SHP77 treated with DMSO at 0.1 percent for 48 hours (cell line): ENCODE measurements around the gene BHLHA15.

ENCODE experiments used
- DNase-seq: peaks from one replicate; lab custom pipeline; 2025; lab: John Stamatoyannopoulos, UW

Gene BHLHA15

DNA sequence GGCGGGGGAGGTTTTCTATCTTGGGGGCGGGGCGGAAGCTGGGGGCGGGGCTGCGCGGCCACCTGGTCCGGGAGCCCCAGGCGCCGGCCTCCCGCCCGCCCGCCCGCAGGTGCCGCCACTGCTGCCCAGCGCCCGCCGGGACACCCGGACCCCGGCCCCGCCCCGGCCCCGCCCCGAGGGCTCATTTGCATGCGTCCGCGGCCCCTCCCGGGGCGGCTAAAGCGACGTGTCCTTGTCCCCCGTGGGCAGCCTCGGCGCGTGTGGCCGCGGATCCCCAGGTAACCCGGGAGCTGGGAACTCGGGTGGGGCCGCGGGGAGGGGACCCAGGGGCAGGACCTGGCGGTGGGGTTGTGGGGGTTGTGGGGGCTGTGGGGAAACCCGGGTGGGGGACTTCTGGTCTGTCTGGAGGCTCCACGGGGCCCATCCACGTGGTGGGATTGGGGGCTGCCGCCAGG, at the start of gene BHLHA15:
BHLHA15 (plus strand) TSS at position 219 of the 455 bp plus-strand sequence. CDS start 871 bp downstream, outside the sequence.
- no peak for DNase-seq

- DNase-seq, result no peak
Measured at GRCh38 chr7:98162758-98163157, 48.5 kb upstream of the BHLHA15 start.

DNA sequence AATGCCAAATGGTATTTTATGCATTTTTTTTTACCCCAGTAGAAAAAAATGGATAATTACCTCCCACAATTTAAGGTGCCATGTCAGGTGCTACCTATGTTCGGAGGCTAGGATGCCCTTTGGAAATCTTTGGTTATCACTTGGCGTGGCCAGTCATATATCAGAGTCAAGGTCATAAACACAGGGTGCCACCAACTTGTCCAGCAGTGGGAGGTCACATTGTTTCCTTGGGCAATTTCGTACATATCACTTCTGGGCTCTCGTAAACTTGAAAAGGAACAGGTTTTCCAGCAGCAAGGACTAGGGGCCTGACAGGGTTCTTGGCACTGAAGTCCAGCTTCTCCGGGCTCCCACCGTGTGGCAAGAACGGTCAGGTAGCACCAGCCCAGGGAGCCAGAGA, 48.0 kb upstream of the BHLHA15 start:
- no peak for DNase-seq

GRCh38 chr7:98163704-98164494, 47.3 kb upstream of the BHLHA15 start:
- no peak for DNase-seq

GRCh38 chr7:98165827-98166667, 45.2 kb upstream of the BHLHA15 start:
- no peak for DNase-seq

DNA sequence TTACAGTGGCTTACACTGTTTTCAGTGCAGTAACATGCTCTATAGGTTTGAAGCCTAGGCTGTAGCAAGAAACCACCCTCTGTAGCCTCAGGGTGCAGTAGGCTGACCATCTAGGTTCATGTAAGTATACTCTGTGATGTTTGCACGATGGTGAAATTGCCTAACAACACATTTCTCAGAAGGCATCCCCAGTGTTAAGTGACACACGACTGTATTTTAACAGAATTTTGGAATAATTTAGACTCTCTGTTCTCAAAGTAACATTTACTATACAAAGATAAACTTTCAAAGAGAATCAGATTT, 44.6 kb upstream of the BHLHA15 start:
- DNase-seq, result no peak

DNA sequence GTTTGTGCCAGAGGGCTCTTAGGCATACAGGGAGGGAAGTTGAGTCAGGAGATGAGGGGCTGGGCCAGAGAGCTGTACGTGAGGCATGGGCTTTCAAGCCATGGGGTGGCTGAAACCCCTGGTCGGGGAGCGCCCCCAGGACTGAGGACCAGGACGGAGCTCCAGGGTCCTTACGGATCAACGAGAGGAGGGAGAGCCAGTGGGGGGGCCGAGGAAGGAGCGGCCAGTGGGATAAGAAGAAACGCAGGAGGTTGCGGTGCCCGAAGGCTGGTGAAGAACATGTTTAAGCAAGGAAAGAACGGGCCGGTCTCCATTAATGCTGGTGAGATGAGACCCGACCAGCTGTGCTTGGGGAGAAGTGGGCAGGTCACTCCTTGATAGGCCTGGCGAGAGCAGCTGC, 43.6 kb upstream of the BHLHA15 start:
- no peak for DNase-seq

DNA sequence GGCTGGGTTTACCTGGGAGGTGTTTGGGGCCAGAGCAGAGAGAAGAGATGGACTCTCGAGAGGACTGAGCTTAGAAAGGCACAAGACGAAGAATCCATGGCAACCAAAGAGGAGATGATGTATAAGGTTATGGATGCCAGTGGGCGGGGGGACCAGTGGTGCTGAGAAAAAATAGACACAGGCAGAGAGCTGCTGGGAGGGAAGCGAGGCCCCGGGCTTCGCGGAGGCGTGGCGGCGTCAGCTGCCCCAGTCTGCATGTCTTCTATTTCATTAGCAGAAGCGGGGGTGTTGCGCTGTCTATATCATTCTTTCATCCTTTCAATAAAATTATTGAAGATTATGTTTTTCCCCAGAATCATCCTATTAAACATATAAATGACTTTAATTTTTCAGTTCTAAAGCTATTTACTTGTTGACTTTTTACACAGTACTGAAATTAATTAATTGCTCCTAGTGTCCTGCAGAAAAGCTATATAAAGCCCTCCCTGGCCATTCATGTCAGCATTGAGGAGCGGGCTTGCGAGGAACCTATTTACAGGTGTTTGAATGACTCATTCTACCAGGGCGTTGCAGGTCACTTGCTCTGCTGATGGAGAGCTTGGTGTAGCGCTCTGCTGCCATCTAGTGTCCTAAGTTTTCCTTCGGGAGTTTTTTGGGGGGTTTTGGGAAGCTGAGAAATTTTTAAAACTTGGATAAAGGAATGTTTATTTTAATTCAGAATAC, 42.9 kb upstream of the BHLHA15 start:
- peak; percentile 45 for DNase-seq

DNA sequence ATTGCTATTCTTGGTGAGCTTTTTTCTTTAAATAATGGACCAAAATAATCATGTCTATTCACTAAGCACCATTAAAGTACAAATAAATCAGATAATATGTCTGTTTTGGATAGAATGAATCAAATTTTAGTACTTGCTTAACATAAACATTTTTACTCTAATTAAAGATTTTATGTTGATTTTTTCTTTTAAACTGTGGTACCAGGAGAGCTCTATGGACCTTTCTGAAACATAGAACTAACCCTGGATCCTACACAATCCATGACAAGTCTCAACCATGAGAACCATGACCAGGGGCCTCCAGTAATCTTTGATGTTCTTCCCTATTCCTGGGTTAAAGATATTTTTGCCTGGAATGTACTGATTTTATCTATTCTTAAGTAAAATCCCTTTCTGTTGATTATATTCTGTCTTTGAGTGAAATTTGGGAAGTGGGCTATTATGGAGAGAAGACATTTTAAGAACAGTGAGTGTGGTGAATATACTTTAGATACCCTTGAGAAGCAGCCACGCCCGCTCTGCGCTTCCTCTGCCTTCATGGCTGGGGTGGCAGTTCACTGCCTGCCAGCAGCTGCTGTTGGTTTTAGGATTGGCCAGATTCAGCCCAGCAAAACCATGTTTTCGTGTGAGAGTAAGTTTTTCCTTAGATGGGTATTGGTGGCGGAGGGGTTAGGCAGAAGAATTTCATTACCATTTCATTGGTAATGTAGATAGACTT, 42.2 kb upstream of the BHLHA15 start:
- no peak for DNase-seq

GRCh38 chr7:98170966-98171365, 40.3 kb upstream of the BHLHA15 start:
- no peak for DNase-seq

DNA sequence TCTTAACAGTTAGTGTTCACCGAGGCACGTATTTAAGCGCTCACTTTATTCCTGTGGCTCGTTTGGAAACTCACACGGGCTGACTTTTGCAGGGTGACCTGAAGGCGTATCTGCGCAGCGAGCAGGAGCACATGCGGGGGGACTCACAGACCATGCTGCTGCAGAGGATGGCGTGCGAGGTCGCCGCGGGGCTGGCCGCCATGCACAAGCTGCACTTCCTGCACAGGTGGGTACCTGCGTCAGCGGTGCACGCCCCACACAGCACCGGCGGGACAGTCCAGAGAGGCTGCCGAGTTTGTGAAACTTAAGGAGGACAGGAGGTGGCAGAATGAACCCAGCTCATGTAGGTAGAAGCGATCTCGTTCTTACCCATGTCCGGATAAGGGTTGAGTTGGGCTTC, 39.8 kb upstream of the BHLHA15 start:
- no peak for DNase-seq

GRCh38 chr7:98174334-98175259, 36.6 kb upstream of the BHLHA15 start:
- DNase-seq, result peak; percentile 54

DNA sequence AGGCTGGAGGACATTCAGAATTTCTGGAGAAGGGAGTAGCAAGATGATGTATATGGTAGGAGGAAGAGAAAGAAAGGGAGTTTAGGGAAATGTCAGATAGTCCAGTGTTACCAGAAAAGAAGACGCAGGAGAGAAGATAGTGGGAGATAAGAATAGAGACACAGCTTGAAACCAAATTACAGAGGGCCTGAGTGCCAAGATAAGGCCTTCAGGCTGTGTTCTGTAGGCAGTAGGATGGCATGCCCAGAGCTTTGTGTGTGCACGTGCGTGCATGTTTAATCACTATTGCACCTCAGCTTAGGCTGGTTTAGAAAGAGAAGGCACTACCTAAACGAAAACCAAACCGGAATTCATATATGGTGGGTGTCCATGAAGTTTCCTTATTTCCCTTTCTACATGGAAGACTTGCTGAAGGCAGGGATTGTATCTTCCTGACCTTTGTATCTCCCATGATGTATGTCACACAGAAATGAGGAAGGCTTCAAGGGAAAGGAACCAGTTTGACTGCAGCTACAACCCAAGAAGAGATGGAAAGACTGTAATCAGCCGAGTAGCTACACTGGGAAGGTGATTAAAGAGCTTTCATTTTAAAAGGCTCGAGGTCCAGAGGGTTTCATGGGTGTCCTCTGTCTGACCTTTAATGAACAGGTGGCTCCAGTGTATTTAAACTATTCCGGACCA, 35.8 kb upstream of the BHLHA15 start:
- no peak for DNase-seq

- DNase-seq, result no peak
Measured at GRCh38 chr7:98177553-98177952, 33.7 kb upstream of the BHLHA15 start.

DNA sequence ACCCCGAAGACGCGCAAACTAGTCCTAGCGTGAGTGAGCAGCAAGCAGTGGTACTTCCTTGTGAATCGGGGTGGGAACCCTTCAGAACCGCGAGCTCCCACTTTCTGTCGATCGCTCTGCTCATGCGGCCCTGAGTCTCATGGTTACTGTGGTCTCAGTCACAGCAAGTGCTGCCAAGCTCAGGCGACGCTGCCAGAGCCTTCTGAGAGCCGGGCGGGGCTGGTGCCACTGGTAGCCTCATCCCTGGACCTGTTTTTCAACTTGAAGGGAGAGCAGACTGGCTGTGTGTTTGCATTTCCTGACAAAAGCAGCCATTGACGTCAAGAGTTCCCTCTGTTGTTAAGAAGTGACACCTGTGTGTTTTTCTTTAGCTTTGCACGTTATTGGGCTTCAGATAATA, 32.9 kb upstream of the BHLHA15 start:
- DNase-seq, result peak; percentile 93

DNA sequence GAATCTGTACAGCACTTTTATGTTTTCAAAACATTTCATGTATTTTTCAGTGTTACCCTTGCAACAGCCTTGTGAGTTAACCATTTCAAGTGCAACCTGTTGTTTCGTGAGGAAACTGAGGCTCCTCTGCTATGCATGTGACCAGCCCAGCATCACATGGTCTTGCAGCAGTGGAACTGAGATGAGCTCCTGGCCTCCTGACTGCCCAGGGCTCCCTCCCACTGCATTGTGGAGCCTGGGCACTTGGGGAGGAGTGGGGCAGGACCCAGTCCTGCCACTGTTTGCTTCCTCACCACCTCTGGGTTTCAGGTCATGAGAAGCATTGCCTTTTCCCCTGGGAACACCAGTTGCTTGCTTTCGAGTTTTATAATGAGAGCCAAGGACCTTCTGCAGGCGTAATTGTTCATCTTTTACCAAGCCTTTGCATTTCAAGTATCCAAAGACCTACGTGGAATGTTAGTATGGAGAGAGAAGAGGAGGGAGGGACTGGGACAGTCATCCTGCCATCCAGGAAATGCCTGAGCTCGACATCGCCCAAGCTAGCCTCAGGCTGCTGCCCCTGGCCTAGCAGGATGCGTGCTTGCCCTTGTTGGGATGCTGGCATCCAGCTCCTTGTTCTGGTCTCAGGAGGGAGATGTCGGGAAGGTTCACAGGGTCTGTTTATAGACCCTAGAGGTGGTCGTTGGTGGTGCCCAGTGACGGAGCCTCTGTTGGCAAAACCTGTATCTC, 32.3 kb upstream of the BHLHA15 start:
- no peak for DNase-seq

DNA sequence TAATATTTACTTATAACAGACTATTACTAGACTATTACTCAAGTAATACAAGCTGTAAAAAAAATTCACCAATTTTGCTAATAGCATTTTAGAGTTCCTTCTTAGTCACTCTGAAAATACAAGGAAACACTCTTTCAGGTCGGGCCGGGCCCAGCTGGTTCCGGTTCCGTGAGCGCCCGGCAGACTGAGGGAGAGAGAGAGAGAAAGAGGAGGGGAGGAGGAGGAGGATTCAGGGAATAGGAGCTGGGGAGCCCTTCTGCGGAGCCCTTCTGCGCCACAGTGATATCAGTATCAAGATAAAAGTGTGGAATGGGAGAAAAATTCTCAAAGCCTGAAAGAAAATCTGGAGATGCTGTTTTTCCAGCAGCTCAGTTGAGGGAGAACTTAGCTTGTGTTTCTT, 30.5 kb upstream of the BHLHA15 start:
- DNase-seq, result no peak

DNA sequence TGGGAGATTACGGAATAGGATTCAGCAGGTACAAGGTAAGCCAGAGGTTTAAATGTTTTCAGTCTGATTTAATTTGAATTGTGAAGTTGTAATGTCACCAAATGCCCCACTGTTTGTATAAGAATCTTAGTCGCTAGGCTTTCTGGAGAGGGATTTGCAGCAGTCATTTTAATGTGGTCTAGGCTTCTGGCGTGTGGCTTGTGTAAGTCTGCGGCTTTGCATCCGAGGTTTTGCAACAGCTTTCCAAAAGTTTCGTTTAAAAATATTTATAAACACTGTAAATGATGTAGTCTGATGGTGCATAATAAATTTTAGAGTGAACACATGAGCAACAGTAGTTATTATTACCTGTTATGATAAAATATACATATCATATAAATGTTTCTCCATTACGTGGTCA, 26.1 kb upstream of the BHLHA15 start:
- no peak for DNase-seq

- DNase-seq, result no peak
Measured at GRCh38 chr7:98186452-98187137, 24.6 kb upstream of the BHLHA15 start.
